ENCODE results near the gene CCDC175. TPM values are rescaled to one million over a fixed set of nuclear protein-coding genes. Genes with fewer than 3 reads are reported as not detected.

The CCDC175 gene
- total RNA-seq, 1 donor from 2014 or later = 0.58 TPM

- no peak for DNase-seq (ENCODE audit: low spot score)
Observed at GRCh38 chr14:59540852-59541251, 35.8 kb downstream of the CCDC175 start.

GRCh38 chr14:59538936-59539335, 37.7 kb downstream of the CCDC175 start:
- DNase-seq (ENCODE audit: low spot score) = no peak

- no peak for DNase-seq (ENCODE audit: low spot score)
Observed at GRCh38 chr14:59537476-59537875, 39.1 kb downstream of the CCDC175 start.

GRCh38 chr14:59534361-59534987, 42.1 kb downstream of the CCDC175 start:
- no peak for DNase-seq (ENCODE audit: low spot score)

- no peak for DNase-seq (ENCODE audit: low spot score)
Observed at GRCh38 chr14:59532419-59532818, 44.2 kb downstream of the CCDC175 start.

- no peak for DNase-seq (ENCODE audit: low spot score)
Observed at GRCh38 chr14:59530349-59530748, 46.3 kb downstream of the CCDC175 start.

- DNase-seq (ENCODE audit: low spot score) = no peak
Observed at GRCh38 chr14:59529189-59529588, 47.4 kb downstream of the CCDC175 start.

GRCh38 chr14:59520224-59520623, 56.4 kb downstream of the CCDC175 start:
- DNase-seq (ENCODE audit: low spot score) = no peak

GRCh38 chr14:59511916-59512575, 64.6 kb downstream of the CCDC175 start:
- no peak for DNase-seq (ENCODE audit: low spot score)

- DNase-seq (ENCODE audit: low spot score) = no peak
Observed at GRCh38 chr14:59510966-59511365, 65.6 kb downstream of the CCDC175 start.

GRCh38 chr14:59510001-59510400, 66.6 kb downstream of the CCDC175 start:
- DNase-seq (ENCODE audit: low spot score) = no peak

- DNase-seq (ENCODE audit: low spot score) = no peak
Observed at GRCh38 chr14:59509101-59509500, 67.5 kb downstream of the CCDC175 start.

- DNase-seq (ENCODE audit: low spot score) = no peak
Observed at GRCh38 chr14:59507752-59508103, 68.9 kb downstream of the CCDC175 start.

GRCh38 chr14:59507063-59507751, 69.4 kb downstream of the CCDC175 start:
- DNase-seq (ENCODE audit: low spot score) = peak; percentile 61

GRCh38 chr14:59503256-59503655, 73.4 kb downstream of the CCDC175 start:
- no peak for DNase-seq (ENCODE audit: low spot score)

- no peak for DNase-seq (ENCODE audit: low spot score)
Observed at GRCh38 chr14:59500732-59501131, 75.9 kb downstream of the CCDC175 start.

- no peak for DNase-seq (ENCODE audit: low spot score)
Observed at GRCh38 chr14:59492384-59492783, 84.2 kb downstream of the CCDC175 start.

GRCh38 chr14:59490756-59491155, 85.9 kb downstream of the CCDC175 start:
- DNase-seq (ENCODE audit: low spot score) = no peak

GRCh38 chr14:59484639-59485175, 91.9 kb downstream of the CCDC175 start:
- no peak for DNase-seq (ENCODE audit: low spot score)

- DNase-seq (ENCODE audit: low spot score) = peak; percentile 96
Observed at GRCh38 chr14:59483819-59484638, 92.6 kb downstream of the CCDC175 start, which contains the start of the genes JKAMP and L3HYPDH. JKAMP (plus strand) TSS chr14:59484517; CDS start chr14:59484590, 73 bp downstream. L3HYPDH (minus strand) TSS chr14:59484408; CDS start chr14:59484316, 92 bp downstream.

GRCh38 chr14:59483363-59483762, 93.2 kb downstream of the CCDC175 start:
- DNase-seq (ENCODE audit: low spot score) = no peak

All from mucosa of gallbladder (tissue), 1 donor.